NCI-H2196 (cell line): Measurements from ENCODE around the gene GTF2H2C.
"Not testable (repeated sequence)": the region's sequence is repeated elsewhere in the genome, so short reads cannot be mapped to it uniquely, and the experiment has no call there.

Experiments used
- DNase-seq: peaks from one replicate; lab custom pipeline; 2025; ENCODE audit not compliant: unreplicated experiment; lab: John Stamatoyannopoulos, UW

Gene GTF2H2C

GRCh38 chr5:69560587-69561431, 818 bp downstream of the GTF2H2C start:
- not testable (repeated sequence) for DNase-seq

GRCh38 chr5:69566172-69566571, 6.2 kb downstream of the GTF2H2C start:
- not testable (repeated sequence) for DNase-seq

DNA sequence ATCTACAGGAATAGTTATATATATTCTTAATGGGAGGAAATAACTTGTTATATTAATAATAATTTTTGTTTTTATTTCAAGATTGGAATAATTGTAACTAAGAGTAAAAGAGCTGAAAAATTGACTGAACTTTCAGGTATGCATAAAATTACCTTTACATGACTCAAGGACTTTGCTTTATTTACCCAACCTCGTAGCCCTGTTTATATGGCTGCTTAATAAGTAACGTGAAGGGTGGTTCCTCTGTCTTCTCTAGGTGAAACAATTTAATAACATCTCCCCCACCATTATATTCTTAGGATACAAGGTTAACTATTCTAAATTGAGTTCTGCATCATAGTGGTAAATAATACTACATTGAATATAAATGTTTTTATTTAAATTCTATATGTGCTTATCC, 8.1 kb downstream of the GTF2H2C start:
- DNase-seq, result not testable (repeated sequence)

GRCh38 chr5:69583356-69583755, 23.4 kb downstream of the GTF2H2C start:
- not testable (repeated sequence) for DNase-seq

DNA sequence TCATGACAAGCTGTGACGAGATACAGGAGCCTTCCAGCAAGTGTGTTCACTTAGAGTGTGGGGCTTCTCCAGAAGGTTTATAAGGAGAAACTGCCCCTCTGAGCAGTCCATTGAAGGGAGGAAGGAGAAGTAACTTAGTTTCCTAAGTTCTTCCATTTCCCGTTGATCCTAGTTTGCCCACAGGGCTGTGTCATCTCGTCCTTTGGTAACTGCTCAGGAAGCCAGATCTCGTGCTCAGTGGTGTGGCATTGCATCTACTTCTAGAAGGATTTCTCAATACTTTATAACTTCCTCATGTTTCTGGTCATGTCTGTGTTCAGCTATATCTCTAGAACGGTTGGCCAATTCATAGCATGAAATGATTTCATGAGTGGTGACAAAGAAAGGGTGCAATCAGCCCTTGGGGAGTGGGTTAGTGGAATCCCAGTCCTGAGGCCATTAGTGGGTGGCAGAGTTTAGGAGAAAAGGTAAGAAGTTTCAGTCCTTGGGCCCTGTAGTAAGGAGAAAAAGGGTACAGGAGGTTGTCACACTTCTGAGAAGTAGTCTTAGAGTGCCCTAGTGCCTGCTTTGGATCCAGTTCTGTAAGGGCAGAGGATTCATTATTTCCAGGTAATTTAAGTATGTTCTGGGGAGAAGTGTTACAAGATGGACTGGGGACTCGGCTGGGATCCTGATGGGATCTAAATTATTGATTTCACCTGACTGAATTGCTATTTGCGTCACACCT, 36.3 kb downstream of the GTF2H2C start:
- not testable (repeated sequence) for DNase-seq

DNA sequence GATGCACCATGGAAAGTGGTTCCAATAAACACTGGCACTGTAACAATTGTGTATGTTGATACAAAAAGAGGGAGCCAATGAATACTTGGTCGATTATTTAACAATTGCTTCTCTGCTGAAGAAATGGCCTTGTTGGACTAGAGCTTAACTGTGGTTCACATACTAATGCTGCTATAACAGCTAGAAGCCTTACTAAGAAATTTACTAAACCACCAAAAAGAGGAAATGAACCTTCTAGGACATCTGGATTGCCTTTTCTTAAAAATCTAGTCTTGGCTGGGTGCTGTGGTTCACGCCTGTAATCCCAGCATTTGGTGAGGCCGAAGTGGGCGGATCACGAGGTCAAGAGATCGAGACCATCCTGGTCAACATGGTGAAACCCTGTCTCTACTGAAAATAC, 42.0 kb downstream of the GTF2H2C start:
- DNase-seq, result not testable (repeated sequence)

DNA sequence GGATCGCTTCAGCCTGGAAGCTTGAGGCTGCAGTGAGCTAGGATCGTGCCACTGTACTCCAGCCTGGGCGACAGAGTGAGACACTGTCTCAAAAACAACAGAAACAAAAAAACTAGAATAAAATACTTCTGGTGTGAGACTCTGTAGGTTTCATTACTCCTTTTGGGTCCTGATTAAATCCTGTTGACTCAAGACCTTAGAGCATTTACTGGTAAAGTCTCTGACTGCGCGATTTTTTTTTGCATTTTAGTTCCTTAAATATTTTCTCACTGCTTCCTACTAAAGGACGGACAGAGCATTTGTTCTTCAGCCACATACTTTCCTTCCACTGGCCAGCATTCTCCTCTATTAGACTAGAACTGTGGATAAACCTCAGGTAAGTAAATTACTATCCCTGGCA, 46.8 kb downstream of the GTF2H2C start:
- not testable (repeated sequence) for DNase-seq

DNA sequence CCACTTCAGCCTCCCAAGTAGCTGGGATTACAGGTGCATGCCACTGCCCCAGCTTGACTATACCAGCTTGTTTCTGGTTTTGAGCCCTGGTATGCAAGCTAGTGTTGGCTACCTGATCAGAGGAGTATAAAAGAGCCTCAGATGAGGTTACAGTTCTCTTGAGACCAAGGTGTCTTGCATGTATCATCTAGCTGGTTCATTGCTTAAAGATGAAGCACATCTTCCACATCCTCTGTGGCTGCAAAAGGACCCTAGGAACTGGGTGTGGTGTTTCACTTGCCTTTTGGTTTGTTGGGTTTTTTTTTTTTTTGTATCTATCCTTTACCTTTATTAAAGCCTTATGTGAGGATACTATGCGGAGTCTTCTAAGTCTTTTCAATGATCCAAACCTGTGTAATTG, 47.8 kb downstream of the GTF2H2C start:
- DNase-seq, result not testable (repeated sequence)

DNA sequence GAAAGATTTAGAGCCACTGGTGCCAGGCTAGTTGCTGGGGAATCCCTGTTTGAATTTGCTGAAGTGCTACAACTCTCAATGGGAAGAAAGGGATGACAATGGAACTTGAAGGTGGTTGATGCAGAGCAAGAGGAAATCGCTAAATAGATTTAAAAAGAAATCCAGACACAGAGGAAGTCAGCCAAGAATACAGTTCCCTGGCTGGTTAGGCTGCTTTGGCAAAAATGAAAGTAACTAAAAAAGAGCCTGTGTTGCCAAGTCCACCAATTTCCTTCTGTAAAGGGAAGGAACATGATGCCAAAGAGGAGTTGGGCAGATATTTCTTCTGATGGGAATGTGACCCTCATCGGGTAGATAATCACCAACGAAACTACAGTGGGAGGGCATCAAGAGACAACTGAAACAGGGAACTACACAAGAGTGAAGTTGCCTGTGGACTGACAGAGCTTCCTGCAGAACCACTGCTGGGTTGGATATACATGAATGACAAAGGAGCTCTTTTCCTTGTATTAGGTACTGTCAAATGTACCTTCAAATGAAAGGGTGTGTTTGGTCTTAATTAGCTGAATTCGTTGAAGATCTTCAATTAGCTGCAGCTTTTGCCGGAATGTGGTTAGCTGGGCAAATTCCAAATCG, 49.0 kb downstream of the GTF2H2C start:
- not testable (repeated sequence) for DNase-seq

GRCh38 chr5:69614843-69615242, 54.9 kb downstream of the GTF2H2C start:
- not testable (repeated sequence) for DNase-seq

- not testable (repeated sequence) for DNase-seq
Observed at GRCh38 chr5:69631879-69632278, 71.9 kb downstream of the GTF2H2C start.
